ENCODE results near the gene EPC1. TPM values are rescaled to one million over a fixed set of nuclear protein-coding genes. Genes with fewer than 3 reads are reported as not detected.
"Not testable (repeated sequence)": the region's sequence is repeated elsewhere in the genome, so short reads cannot be mapped to it uniquely, and the experiment has no call there.

The EPC1 gene
- polyA plus RNA-seq, 1 of the 3 experiments (the other 2 are of a cell fraction): 21.8 TPM

DNA sequence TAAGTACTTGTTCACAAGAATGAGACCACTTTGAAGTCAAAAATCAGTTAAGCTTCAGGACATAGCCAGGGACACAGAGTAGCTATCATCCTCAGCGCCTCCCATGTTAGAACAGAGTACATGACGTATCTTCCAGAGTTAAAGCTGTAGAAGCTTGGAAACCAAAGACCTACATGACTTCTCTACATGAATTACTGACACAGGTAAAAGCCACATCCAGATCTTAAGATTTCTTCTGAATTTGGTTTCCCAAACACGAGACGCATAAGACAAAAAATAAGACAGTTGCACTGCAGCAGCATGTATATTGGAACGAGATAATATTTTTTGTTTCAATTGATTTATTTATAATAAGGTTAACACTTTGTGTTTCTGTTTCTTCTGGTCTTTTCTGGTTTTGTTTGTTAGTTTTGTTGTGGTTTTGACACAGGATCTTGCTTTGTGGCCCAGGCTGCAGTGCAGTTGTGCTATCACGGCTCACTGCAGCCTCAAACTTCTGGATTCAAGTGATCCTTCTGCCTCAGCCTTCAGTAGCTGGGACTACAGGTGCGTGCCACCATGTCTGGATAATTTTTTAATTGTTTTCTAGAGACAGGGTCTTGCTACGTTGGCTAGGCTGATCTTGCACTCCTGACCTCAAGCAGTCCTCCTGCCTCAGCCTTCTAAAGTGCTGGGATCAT, 10.2 kb upstream of the EPC1 start (continued):
- TF ChIP-seq, protein P1, sequence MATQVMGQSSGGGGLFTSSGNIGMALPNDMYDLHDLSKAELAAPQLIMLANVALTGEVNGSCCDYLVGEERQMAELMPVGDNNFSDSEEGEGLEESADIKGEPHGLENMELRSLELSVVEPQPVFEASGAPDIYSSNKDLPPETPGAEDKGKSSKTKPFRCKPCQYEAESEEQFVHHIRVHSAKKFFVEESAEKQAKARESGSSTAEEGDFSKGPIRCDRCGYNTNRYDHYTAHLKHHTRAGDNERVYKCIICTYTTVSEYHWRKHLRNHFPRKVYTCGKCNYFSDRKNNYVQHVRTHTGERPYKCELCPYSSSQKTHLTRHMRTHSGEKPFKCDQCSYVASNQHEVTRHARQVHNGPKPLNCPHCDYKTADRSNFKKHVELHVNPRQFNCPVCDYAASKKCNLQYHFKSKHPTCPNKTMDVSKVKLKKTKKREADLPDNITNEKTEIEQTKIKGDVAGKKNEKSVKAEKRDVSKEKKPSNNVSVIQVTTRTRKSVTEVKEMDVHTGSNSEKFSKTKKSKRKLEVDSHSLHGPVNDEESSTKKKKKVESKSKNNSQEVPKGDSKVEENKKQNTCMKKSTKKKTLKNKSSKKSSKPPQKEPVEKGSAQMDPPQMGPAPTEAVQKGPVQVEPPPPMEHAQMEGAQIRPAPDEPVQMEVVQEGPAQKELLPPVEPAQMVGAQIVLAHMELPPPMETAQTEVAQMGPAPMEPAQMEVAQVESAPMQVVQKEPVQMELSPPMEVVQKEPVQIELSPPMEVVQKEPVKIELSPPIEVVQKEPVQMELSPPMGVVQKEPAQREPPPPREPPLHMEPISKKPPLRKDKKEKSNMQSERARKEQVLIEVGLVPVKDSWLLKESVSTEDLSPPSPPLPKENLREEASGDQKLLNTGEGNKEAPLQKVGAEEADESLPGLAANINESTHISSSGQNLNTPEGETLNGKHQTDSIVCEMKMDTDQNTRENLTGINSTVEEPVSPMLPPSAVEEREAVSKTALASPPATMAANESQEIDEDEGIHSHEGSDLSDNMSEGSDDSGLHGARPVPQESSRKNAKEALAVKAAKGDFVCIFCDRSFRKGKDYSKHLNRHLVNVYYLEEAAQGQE (IDR thresholded peaks at IDR 0.05; ENCODE audit: low read depth, low read length): no peak
- TF ChIP-seq, protein P2, sequence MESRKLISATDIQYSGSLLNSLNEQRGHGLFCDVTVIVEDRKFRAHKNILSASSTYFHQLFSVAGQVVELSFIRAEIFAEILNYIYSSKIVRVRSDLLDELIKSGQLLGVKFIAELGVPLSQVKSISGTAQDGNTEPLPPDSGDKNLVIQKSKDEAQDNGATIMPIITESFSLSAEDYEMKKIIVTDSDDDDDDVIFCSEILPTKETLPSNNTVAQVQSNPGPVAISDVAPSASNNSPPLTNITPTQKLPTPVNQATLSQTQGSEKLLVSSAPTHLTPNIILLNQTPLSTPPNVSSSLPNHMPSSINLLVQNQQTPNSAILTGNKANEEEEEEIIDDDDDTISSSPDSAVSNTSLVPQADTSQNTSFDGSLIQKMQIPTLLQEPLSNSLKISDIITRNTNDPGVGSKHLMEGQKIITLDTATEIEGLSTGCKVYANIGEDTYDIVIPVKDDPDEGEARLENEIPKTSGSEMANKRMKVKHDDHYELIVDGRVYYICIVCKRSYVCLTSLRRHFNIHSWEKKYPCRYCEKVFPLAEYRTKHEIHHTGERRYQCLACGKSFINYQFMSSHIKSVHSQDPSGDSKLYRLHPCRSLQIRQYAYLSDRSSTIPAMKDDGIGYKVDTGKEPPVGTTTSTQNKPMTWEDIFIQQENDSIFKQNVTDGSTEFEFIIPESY (IDR thresholded peaks at IDR 0.05; ENCODE audit: borderline replicate concordance, low read depth): no peak

DNA sequence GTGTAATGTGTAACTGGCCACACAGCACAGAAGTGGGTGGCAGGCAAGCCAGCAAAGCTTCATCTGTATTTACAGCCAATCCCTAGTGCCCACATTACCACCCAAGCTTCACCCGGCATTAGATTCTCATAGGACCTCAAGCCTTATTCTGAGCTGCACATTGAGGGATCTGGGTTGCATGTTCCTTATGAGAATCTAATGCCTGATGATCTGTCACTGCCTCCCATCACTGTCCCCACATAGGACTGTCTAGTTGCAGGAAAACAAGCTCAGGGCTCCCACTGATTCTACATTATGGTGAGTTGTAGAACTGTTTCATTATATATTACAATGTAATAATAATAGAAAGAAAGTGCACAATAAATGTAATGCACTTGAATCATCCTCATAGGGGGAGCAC, 7.7 kb upstream of the EPC1 start:
- Histone ChIP-seq H3K4me1 (ENCODE audit: control insufficient read depth in 1 of 2, insufficient read depth in 2 of 2, low read depth in 1 of 2, low read length in 1 of 2) (peaks cover 0 to 12% of the 10 kb centered on the region in 2 experiments; a peak in 2 of 4 replicates), H3K79me2 (ENCODE audit: insufficient read depth) (peaks cover 24% of the 10 kb centered on the region)
- H2AFZ ChIP-seq (ENCODE audit: low read depth); H4K20me1 ChIP-seq (ENCODE audit: insufficient read depth); H3K4me2 ChIP-seq; H3K9me3 ChIP-seq; H3K27ac ChIP-seq (ENCODE audit: low read depth in 2 of 2, low read length in 1 of 2); H3K36me3 ChIP-seq (replicated peaks in 1 of 2; ENCODE audit: control insufficient read depth in 1 of 2, insufficient read depth in 2 of 2, low read length in 1 of 2); H3K9ac ChIP-seq; H3K27me3 ChIP-seq (ENCODE audit: insufficient read depth); DNase-seq; H3K9me2 ChIP-seq; H3K4me3 ChIP-seq (ENCODE audit: low read depth in 2 of 2, low read length in 1 of 2); H3F3A ChIP-seq (replicated peaks; ENCODE audit: insufficient read depth); POLR2A ChIA-PET: not testable (repeated sequence)
- 59% methylated on average over 1 of the region's 1 CpG for WGBS (ENCODE audit: low lambda C conversion rate)
- CTCF ChIA-PET: interaction anchor here (1.1 kb wide), 1 partner anchor 13 kb away, joined by 3 read pairs; no protein-coding TSS in a partner anchor

DNA sequence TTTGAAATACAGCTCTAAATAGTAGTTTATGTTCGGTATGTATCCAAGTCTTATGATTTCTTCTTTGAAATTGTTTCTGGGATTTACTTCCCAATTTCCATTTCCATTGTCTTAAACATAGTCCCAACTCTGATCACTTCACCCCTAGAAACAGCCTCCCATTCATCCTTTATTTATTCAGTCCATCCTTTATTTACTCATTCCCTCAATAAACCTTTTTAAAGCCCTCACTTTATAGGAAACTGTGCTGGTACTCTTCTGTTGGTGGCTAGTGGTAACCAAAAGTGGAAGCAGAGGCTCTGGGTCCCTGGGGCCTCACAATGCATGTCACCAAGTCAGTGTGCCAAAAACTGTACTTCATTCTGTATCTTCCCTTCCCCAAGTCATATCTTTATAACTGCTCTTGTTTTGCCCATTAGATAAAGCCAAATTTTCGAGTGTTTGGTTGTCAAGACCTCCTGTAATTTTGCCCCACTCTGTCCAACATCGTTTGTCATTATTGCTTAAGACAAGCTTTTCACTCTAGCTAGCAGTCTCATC, 3.9 kb upstream of the EPC1 start:
- H3K27ac ChIP-seq (ENCODE audit: low read depth in 2 of 2, low read length in 1 of 2): no peak overlapping the region
- H3K4me3 ChIP-seq (ENCODE audit: low read depth in 2 of 2, low read length in 1 of 2): no peak overlapping the region
- no peaks in the 10 kb centered on the region for H3K36me3 ChIP-seq (replicated peaks in 1 of 2; ENCODE audit: control insufficient read depth in 1 of 2, insufficient read depth in 2 of 2, low read length in 1 of 2)
- no peak overlapping the region for H3K4me2 ChIP-seq
- no peaks in the 10 kb centered on the region for H3K27me3 ChIP-seq (ENCODE audit: insufficient read depth)
- ChIA-PET CTCF (interaction anchor here (1.2 to 4.4 kb wide), 2 partner anchors 17 to 19 kb away, joined by 4 to 15 read pairs; no protein-coding TSS in a partner anchor), POLR2A (no interaction called here)
- H4K20me1 ChIP-seq (ENCODE audit: insufficient read depth): peaks cover 2% of the 10 kb centered on the region
- 86% methylated on average over 3 of the region's 3 CpGs for WGBS (ENCODE audit: low lambda C conversion rate)
- no peak overlapping the region for H3K9ac ChIP-seq
- no peaks in the 10 kb centered on the region for H3K9me2 ChIP-seq
- no peak for DNase-seq
- H3K9me3 ChIP-seq: no peaks in the 10 kb centered on the region
- H3K79me2 ChIP-seq (ENCODE audit: insufficient read depth): peaks cover 28% of the 10 kb centered on the region
- H2AFZ ChIP-seq (ENCODE audit: low read depth): no peak overlapping the region
- peaks cover 7 to 12% of the 10 kb centered on the region in 2 experiments; a peak in 3 of 4 replicates for H3K4me1 ChIP-seq (ENCODE audit: control insufficient read depth in 1 of 2, insufficient read depth in 2 of 2, low read depth in 1 of 2, low read length in 1 of 2)
- H3F3A ChIP-seq (replicated peaks; ENCODE audit: insufficient read depth): peaks cover 5% of the 10 kb centered on the region
- TF ChIP-seq NRF1 (IDR thresholded peaks at IDR 0.05; ENCODE audit: low read depth, low read length): no peak
- TF ChIP-seq TEAD4 (IDR thresholded peaks at IDR 0.05; ENCODE audit: borderline replicate concordance, insufficient read depth): no peak
- no peak for TF ChIP-seq FOXJ3 (CRISPR knock-in tag; IDR thresholded peaks at IDR 0.05)

Data from SK-N-SH (cell line).